DOHH2 (cell line): ENCODE results near the gene CLIC5.

Experiments
- EZH2phosphoT487 ChIP-seq: fragments of 200-600 bp; sonication (generic); IDR thresholded peaks from 2 replicates; pipeline ENCODE4 v1.6.1; 2017; ENCODE audit warnings: borderline replicate concordance, mild to moderate bottlenecking, antibody characterized with exemption, low read length, moderate library complexity, mixed read lengths
- TF ChIP-seq, protein P1 (sequence below): fragments of 200-600 bp; sonication (generic); IDR thresholded peaks from one replicate; pipeline ENCODE4 v1.5.1; 2014; ENCODE audit warnings: antibody characterized with exemption, mild to moderate bottlenecking, low read depth, low read length; ENCODE audit not compliant: poor library complexity, severe bottlenecking

DNA sequence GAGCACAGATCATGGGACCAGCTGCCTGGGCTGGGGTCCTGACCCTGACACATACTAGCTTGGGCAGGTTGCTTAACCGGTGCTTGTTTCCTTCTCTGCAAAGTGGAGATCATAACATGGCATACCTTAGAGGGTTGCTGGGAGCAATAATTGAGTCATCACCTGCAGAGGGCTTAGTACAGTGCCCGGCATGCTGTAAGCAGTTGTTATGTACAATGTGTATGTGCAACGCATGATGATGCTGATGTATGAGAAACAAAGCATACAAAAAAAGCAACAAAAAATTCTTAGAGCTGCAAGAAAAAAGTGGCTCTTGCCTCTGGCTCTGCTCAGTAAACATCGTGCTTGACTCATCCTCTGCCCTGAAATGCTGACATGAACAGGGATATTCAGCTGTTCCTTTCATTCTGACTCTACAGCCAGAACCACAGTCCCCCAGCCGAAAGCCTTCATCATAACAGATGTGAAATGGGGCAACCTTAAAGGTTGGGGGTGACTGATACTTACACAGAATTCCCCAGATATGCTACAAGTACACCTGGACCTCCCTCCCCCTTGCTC lies 91.7 kb downstream of the CLIC5 start:
- TF ChIP-seq, protein P1, sequence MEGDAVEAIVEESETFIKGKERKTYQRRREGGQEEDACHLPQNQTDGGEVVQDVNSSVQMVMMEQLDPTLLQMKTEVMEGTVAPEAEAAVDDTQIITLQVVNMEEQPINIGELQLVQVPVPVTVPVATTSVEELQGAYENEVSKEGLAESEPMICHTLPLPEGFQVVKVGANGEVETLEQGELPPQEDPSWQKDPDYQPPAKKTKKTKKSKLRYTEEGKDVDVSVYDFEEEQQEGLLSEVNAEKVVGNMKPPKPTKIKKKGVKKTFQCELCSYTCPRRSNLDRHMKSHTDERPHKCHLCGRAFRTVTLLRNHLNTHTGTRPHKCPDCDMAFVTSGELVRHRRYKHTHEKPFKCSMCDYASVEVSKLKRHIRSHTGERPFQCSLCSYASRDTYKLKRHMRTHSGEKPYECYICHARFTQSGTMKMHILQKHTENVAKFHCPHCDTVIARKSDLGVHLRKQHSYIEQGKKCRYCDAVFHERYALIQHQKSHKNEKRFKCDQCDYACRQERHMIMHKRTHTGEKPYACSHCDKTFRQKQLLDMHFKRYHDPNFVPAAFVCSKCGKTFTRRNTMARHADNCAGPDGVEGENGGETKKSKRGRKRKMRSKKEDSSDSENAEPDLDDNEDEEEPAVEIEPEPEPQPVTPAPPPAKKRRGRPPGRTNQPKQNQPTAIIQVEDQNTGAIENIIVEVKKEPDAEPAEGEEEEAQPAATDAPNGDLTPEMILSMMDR: no peak
- no peak for TF ChIP-seq EZH2phosphoT487
